B cell (primary cell): Measurements from ENCODE around the gene FOLR1. TPM values are rescaled to one million over a fixed set of nuclear protein-coding genes. Genes with fewer than 3 reads are reported as not detected.

Source experiments
- ATAC-seq: fragments of 200-7000 bp; cut with Tn5 transposase; one replicate; pipeline ENCODE4 v1.10.0; 2021; ENCODE audit warnings: low read depth, mild to moderate bottlenecking, moderate number of reproducible peaks, moderate library complexity
- CTCF ChIA-PET: fragments of 350-600 bp; sonication (Branson Sonifier 250); formaldehyde crosslinking; loops from one replicate; lab custom pipeline; 2021; ENCODE audit warnings: antibody characterized with exemption, inconsistent platforms; lab: Charles Lee
- POLR2A ChIA-PET: fragments of 350-600 bp; sonication (Branson Sonifier 250); formaldehyde crosslinking; loops from one replicate; lab custom pipeline; 2021; ENCODE audit warnings: antibody characterized with exemption; lab: Charles Lee
- DNase-seq: peaks from one replicate; pipeline ENCODE4 v3.0.0; 2013
- H2AFZ ChIP-seq: 2 replicates; pipeline ENCODE4 v1.6.1; 2012; ENCODE audit warnings: mild to moderate bottlenecking, low read depth, low read length; ENCODE audit not compliant: insufficient read depth, poor library complexity, severe bottlenecking
- H3K27ac ChIP-seq, 2 donors: 1 replicate in 1 of 2; 2 replicates in 1 of 2; pipeline ENCODE4 v1.5.1; 2012 to 2013; ENCODE audit warnings: low read length in 2 of 2, mild to moderate bottlenecking in 2 of 2, moderate library complexity in 1 of 2
- H3K27me3 ChIP-seq, 4 experiments: fragments of 200-600 bp in 1 of 4; sonication (generic) in 1 of 4; replicated peaks in 1 of 4; 1 replicate in 2 of 4; 2 replicates in 2 of 4; pipeline versions ENCODE4 v1.6.1 to v1.7.0; 2013 to 2016; ENCODE audit warnings: low read length in 3 of 4, mild to moderate bottlenecking in 2 of 4, mixed read lengths in 1 of 4, moderate library complexity in 1 of 4; ENCODE audit not compliant: insufficient read depth in 4 of 4, control insufficient read depth in 3 of 4; ENCODE audit errors: control extremely low read depth in 1 of 4
- H3K36me3 ChIP-seq, 2 experiments: replicated peaks in 1 of 2; 1 replicate in 1 of 2; 2 replicates in 1 of 2; pipeline versions ENCODE4 v1.6.1 to v1.7.1; 2013; ENCODE audit warnings: low read length in 1 of 2; ENCODE audit not compliant: insufficient read depth in 2 of 2, control insufficient read depth in 1 of 2; ENCODE audit errors: control extremely low read depth in 1 of 2, extremely low read depth in 1 of 2
- H3K4me1 ChIP-seq, 2 donors: fragments of 200-600 bp in 1 of 2; sonication (generic) in 1 of 2; 1 replicate in 1 of 2; 2 replicates in 1 of 2; pipeline versions ENCODE4 v1.5.1 to v1.6.1; 2013 to 2017; ENCODE audit warnings: low read length in 2 of 2; ENCODE audit not compliant: control insufficient read depth in 2 of 2, insufficient read depth in 2 of 2
- H3K4me2 ChIP-seq: replicated peaks from 2 replicates; pipeline ENCODE3; 2012; ENCODE audit warnings: mild to moderate bottlenecking, low read depth, low read length; ENCODE audit not compliant: poor library complexity, severe bottlenecking
- H3K4me3 ChIP-seq, 5 experiments: fragments of 200-600 bp in 1 of 5; sonication (generic) in 1 of 5; 1 replicate in 3 of 5; 2 replicates in 2 of 5; pipeline versions ENCODE4 v1.5.1 to v1.7.0; 2011 to 2016; ENCODE audit warnings: low read length in 4 of 5, mild to moderate bottlenecking in 4 of 5, low read depth in 2 of 5, control low read depth in 1 of 5, moderate library complexity in 1 of 5; ENCODE audit not compliant: insufficient read depth in 1 of 5; ENCODE audit errors: control extremely low read depth in 1 of 5, extremely low read depth in 1 of 5
- H3K79me2 ChIP-seq: fragments of 200-600 bp; sonication (generic); one replicate; pipeline ENCODE4 v1.6.0; 2016; ENCODE audit warnings: low read length; ENCODE audit not compliant: control insufficient read depth, insufficient read depth
- H3K9ac ChIP-seq: fragments of 200-600 bp; sonication (generic); 2 replicates; pipeline ENCODE4 v1.6.1; 2017; ENCODE audit warnings: mild to moderate bottlenecking, low read length, moderate library complexity
- H3K9me3 ChIP-seq, 3 donors: one replicate each; pipeline versions ENCODE4 v1.6.1 to v1.7.1; 2013; ENCODE audit warnings: low read length in 2 of 3; ENCODE audit not compliant: control insufficient read depth in 2 of 3, insufficient read depth in 1 of 3; ENCODE audit errors: control extremely low read depth in 1 of 3
- H4K20me1 ChIP-seq: 2 replicates; pipeline ENCODE4 v1.6.0; 2012; ENCODE audit warnings: mild to moderate bottlenecking, low read length; ENCODE audit not compliant: insufficient read depth, control insufficient read depth, poor library complexity, severe bottlenecking
- H3K27ac Mint-ChIP-seq: one replicate; pipeline ENCODE4 v1.8.0; 2021; ENCODE audit warnings: mixed read lengths
- H3K27me3 Mint-ChIP-seq: one replicate; pipeline ENCODE4 v1.8.0; 2021; ENCODE audit warnings: mixed read lengths
- H3K4me1 Mint-ChIP-seq: one replicate; pipeline ENCODE4 v1.8.0; 2021; ENCODE audit warnings: mixed read lengths
- H3K4me3 Mint-ChIP-seq: one replicate; pipeline ENCODE4 v1.8.0; 2021; ENCODE audit warnings: mixed read lengths
- H3K9me3 Mint-ChIP-seq: one replicate; pipeline ENCODE4 v1.8.0; 2022; ENCODE audit warnings: mixed read lengths; ENCODE audit not compliant: insufficient read depth
- EZH2 ChIP-seq: IDR thresholded peaks from 2 replicates; pipeline ENCODE4 v1.6.1; 2012; ENCODE audit warnings: borderline replicate concordance, low read depth, mild to moderate bottlenecking, moderate library complexity, low read length; ENCODE audit not compliant: insufficient read depth, poor library complexity, severe bottlenecking
- WGBS: methylation state at CpG from one replicate; pipeline ENCODE4 v1.1.5; 2013; ENCODE audit warnings: missing lambda C conversion rate; ENCODE audit not compliant: insufficient coverage; 5-methylcytosine and 5-hydroxymethylcytosine counted together
- intact Hi-C: fragments of 100-400 bp; cut with micrococcal nuclease; formaldehyde crosslinking; loops from one replicate; pipeline ENCODE4 v1.10.0; 2022
- polyA plus RNA-seq: library from polyadenylated mRNA; depleted of rRNA; stranded (reverse); fragments of >200 nt; gene quantifications from 2 replicates; pipeline ENCODE4 v1.2.3, GENCODE V29; 2012
- total RNA-seq, 2 donors: library from RNA; stranded (reverse); fragments of 120-200 nt in 1 of 2; gene quantifications; 1 replicate in 1 of 2; 2 replicates in 1 of 2; pipeline versions ENCODE4 v1.2.3 to v1.2.4, GENCODE V29; 2013 to 2022
- TF ChIP-seq, protein P1 (sequence below): fragments of 200-600 bp; IDR thresholded peaks from one replicate; pipeline ENCODE4 v1.8.0; 2022; ENCODE audit warnings: antibody characterized with exemption, mild to moderate bottlenecking

The FOLR1 gene
- total and polyA plus RNA-seq, 2 donors (not counting 1 experiment from before 2014, with no cell fraction given): not detected

DNA sequence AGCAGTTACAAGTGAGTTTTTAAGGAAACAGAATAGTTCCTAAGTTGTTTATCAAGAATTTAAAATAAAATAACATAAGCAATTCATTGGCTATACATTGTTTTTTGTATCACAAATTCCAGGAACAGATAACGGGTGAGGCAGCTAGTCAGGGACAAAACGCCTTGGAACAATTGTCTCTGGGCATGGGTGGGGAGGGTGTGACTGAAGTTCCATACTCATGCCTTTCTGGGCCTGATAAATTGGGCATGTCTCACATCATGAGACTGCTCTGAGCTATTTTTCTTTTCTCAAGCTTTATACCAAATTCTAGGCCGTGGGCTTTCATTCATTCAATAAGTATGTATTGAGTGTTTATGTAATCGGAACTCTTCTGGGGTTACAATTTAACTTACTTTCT lies 34.8 kb upstream of the FOLR1 start:
- no peak overlapping the region for H3K27ac Mint-ChIP-seq
- H3K27me3 Mint-ChIP-seq: peaks cover 22% of the 10 kb centered on the region
- Histone ChIP-seq H3K27me3 (peaks cover 0 to 3% (median 1%) of the 10 kb centered on the region in 4 experiments), H3K4me2 (no peak overlapping the region), H3K9me3 (no peaks in the 10 kb centered on the region), H3K79me2 (no peaks in the 10 kb centered on the region), H3K27ac (no peak overlapping the region), H3K9ac (no peak overlapping the region), H3K36me3 (no peaks in the 10 kb centered on the region), H3K4me3 (no peak overlapping the region), H4K20me1 (no peaks in the 10 kb centered on the region), H3K4me1 (no peaks in the 10 kb centered on the region), H2AFZ (no peak overlapping the region)
- H3K4me3 Mint-ChIP-seq: no peak overlapping the region
- ChIA-PET CTCF (interaction anchor here (1.3 to 1.7 kb wide), 2 partner anchors 12 to 26 kb away, joined by 3 to 4 read pairs; no protein-coding TSS in a partner anchor), POLR2A (no interaction called here)
- TF ChIP-seq, protein P1, sequence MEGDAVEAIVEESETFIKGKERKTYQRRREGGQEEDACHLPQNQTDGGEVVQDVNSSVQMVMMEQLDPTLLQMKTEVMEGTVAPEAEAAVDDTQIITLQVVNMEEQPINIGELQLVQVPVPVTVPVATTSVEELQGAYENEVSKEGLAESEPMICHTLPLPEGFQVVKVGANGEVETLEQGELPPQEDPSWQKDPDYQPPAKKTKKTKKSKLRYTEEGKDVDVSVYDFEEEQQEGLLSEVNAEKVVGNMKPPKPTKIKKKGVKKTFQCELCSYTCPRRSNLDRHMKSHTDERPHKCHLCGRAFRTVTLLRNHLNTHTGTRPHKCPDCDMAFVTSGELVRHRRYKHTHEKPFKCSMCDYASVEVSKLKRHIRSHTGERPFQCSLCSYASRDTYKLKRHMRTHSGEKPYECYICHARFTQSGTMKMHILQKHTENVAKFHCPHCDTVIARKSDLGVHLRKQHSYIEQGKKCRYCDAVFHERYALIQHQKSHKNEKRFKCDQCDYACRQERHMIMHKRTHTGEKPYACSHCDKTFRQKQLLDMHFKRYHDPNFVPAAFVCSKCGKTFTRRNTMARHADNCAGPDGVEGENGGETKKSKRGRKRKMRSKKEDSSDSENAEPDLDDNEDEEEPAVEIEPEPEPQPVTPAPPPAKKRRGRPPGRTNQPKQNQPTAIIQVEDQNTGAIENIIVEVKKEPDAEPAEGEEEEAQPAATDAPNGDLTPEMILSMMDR: no peak
- TF ChIP-seq EZH2: no peak
- H3K4me1 Mint-ChIP-seq: no peaks in the 10 kb centered on the region
- WGBS: no CpG with 5 or more reads among the region's 4 CpGs
- H3K9me3 Mint-ChIP-seq: no peaks in the 10 kb centered on the region
- no peak for DNase-seq
- no peak for ATAC-seq
- intact Hi-C loops: no loop called here

DNA sequence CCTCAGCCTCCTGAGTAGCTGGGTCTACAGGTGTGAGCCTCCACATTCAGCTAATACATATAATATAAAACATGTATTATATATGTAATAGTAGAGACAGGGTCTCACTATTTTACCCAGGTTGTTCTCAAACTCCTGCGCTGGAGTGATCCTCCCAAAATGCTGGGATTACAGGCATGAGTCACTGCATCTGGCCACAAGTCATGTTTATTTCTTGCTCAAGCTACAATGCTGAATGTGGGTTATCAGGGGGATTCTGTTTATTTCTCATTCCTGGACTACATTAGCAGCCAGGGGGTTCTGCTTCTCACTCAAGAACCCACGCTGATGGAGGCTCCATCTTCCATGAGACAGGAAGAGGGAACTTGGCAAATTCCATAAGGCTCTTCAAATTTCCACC lies 31.6 kb upstream of the FOLR1 start:
- H3K4me1 ChIP-seq: no peaks in the 10 kb centered on the region
- ChIA-PET POLR2A (no interaction called here), CTCF (interaction anchor here (1.4 to 1.9 kb wide), 2 partner anchors 16 to 135 kb away, joined by 7 to 9 read pairs; no protein-coding TSS in a partner anchor)
- H3K9me3 ChIP-seq: no peaks in the 10 kb centered on the region
- no peak overlapping the region for H3K27ac Mint-ChIP-seq
- intact Hi-C loops: no loop called here
- no peak overlapping the region for H3K4me3 Mint-ChIP-seq
- H3K4me2 ChIP-seq: no peak overlapping the region
- no peaks in the 10 kb centered on the region for H3K79me2 ChIP-seq
- TF ChIP-seq, protein P1: no peak
- no peak for TF ChIP-seq EZH2
- H3K27ac ChIP-seq: no peak overlapping the region
- H3K4me1 Mint-ChIP-seq: no peaks in the 10 kb centered on the region
- WGBS: 81% methylated on average over 2 of the region's 2 CpGs
- H3K9ac ChIP-seq: no peak overlapping the region
- peaks cover 28% of the 10 kb centered on the region for H3K27me3 Mint-ChIP-seq
- no peak for DNase-seq
- H4K20me1 ChIP-seq: no peaks in the 10 kb centered on the region
- H3K27me3 ChIP-seq: peaks cover 0 to 2% (median 0%) of the 10 kb centered on the region in 4 experiments
- no peak overlapping the region for H2AFZ ChIP-seq
- no peak for ATAC-seq
- no peaks in the 10 kb centered on the region for H3K9me3 Mint-ChIP-seq
- H3K4me3 ChIP-seq: no peak overlapping the region
- no peaks in the 10 kb centered on the region for H3K36me3 ChIP-seq
